A549 (cell line): ENCODE data around the gene ZBP1.

Experiments used
- CHD4 ChIP-seq: fragments of 200-600 bp; sonication (generic); IDR thresholded peaks from 2 replicates; pipeline ENCODE4 v1.6.1; 2016; ENCODE audit warnings: antibody characterized with exemption, mild to moderate bottlenecking, borderline replicate concordance
- HOXA7 ChIP-seq: fragments of 250-450 bp; sonication (Bioruptor Pico); IDR thresholded peaks from 2 replicates; pipeline ENCODE4 v1.5.0; 2020; ENCODE audit warnings: mild to moderate bottlenecking, moderate library complexity
- TF ChIP-seq, protein P1 (sequence below): fragments of 200-600 bp; sonication (generic); IDR thresholded peaks from 2 replicates; pipeline ENCODE4 v1.6.1; 2016; ENCODE audit warnings: antibody characterized with exemption, mild to moderate bottlenecking, moderate library complexity

DNA sequence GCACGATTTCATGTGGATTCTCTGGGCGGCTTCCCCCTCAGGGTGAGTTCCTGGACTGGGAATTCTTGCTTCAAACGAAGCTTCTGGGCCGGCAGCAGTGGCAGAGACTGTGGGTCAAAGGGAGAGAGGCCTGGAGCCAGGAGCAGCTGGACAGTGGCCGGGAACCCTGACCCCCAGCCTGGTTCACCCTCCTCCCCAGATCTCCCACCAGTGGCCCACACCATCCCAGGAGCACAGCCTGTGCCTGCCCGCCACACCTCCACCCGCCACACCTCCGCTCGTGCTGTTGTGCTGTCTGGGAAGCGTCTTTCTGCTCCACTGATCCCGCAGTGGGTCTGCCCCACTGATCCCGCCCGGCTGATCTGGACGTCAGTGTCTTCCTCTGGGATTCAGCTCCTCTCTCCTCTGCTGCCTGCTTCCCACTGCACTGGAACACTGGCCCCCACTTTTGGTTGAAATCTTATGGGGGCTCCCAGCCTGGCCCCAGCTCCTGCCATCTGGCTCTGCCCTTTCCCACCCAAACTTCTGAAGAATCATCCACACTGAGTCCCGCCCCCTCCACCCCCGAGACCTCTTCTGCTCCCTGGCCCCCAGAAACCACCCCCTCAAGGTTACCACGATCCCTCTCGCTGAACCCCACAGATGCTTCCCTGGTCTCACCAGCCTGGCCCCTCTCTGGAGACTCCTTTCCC, 9.8 kb downstream of the ZBP1 start:
- TF ChIP-seq, protein P1, sequence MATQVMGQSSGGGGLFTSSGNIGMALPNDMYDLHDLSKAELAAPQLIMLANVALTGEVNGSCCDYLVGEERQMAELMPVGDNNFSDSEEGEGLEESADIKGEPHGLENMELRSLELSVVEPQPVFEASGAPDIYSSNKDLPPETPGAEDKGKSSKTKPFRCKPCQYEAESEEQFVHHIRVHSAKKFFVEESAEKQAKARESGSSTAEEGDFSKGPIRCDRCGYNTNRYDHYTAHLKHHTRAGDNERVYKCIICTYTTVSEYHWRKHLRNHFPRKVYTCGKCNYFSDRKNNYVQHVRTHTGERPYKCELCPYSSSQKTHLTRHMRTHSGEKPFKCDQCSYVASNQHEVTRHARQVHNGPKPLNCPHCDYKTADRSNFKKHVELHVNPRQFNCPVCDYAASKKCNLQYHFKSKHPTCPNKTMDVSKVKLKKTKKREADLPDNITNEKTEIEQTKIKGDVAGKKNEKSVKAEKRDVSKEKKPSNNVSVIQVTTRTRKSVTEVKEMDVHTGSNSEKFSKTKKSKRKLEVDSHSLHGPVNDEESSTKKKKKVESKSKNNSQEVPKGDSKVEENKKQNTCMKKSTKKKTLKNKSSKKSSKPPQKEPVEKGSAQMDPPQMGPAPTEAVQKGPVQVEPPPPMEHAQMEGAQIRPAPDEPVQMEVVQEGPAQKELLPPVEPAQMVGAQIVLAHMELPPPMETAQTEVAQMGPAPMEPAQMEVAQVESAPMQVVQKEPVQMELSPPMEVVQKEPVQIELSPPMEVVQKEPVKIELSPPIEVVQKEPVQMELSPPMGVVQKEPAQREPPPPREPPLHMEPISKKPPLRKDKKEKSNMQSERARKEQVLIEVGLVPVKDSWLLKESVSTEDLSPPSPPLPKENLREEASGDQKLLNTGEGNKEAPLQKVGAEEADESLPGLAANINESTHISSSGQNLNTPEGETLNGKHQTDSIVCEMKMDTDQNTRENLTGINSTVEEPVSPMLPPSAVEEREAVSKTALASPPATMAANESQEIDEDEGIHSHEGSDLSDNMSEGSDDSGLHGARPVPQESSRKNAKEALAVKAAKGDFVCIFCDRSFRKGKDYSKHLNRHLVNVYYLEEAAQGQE = no peak
- no peak for TF ChIP-seq CHD4
- TF ChIP-seq HOXA7 (CRISPR knock-in tag) = no peak
